Adipocyte (in vitro differentiated cells): ENCODE results near the gene MYO10.

Experiments
- DNase-seq: peaks from one replicate; pipeline ENCODE4 v3.0.0-alpha.2; 2015; ENCODE audit warnings: low read depth
- H3K27me3 ChIP-seq: replicated peaks from 2 replicates; pipeline ENCODE4 v1.7.0; 2013; ENCODE audit warnings: mild to moderate bottlenecking, low read length, moderate library complexity; ENCODE audit not compliant: control insufficient read depth, insufficient read depth
- H3K36me3 ChIP-seq: 2 replicates; pipeline ENCODE4 v1.7.0; 2013; ENCODE audit warnings: low read length, mild to moderate bottlenecking, moderate library complexity; ENCODE audit not compliant: control insufficient read depth, insufficient read depth, severe bottlenecking
- H3K4me1 ChIP-seq: 2 replicates; pipeline ENCODE4 v1.7.0; 2013; ENCODE audit warnings: mild to moderate bottlenecking, low read length, moderate library complexity; ENCODE audit not compliant: control insufficient read depth, insufficient read depth
- H3K4me3 ChIP-seq: 2 replicates; pipeline ENCODE4 v1.7.0; 2013; ENCODE audit warnings: mild to moderate bottlenecking, low read length, moderate library complexity
- H3K9ac ChIP-seq: 2 replicates; pipeline ENCODE4 v1.7.0; 2013; ENCODE audit warnings: mild to moderate bottlenecking, low read length, moderate library complexity
- H3K9me3 ChIP-seq: 2 replicates; pipeline ENCODE4 v1.7.0; 2013; ENCODE audit warnings: mild to moderate bottlenecking, low read length, moderate library complexity; ENCODE audit not compliant: control insufficient read depth

Gene MYO10

DNA sequence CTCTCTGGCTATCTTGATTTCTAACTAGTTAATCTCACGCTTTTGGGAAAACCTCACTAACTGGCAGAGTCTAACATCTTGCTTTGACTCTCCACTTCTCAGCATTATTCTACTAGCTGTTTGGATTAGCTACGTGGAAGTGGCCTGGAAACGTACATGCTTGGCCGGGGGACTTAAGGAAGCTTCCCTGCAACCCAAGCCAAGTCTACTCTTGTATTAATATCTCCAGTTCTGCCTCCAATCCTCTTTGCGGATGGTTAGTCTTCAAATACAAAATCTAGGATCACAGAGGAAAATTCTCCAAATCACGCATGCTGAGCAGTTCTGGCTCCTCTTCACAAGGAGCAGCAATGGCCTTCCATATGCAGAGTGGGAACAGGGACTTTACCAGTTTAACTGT lies 267.5 kb downstream of the MYO10 start:
- Histone ChIP-seq H3K9me3 (no peaks in the 10 kb centered on the region), H3K4me1 (peaks cover 8% of the 10 kb centered on the region), H3K36me3 (peaks cover 25% of the 10 kb centered on the region), H3K27me3 (no peaks in the 10 kb centered on the region), H3K4me3 (no peak overlapping the region), H3K9ac (no peak overlapping the region)
- no peak for DNase-seq

DNA sequence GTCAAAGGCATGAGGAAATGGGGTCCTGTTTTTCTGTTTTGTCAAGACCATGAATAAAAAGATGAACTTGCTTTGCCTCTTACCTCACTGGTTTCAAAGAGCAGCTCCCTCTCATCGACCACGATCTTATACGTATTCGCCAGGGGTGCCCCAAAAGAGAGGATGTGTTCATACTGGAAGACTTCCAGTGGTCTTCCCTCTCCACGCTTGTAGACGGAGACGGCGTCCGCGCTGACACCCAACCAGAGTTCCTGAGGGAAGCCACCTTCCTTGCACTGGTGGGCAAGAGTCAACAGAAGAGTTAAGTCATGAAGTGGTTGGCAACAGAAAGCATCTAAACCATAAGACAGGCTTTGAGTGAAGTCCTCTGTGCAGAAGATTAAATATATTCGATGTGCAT lies 267.9 kb downstream of the MYO10 start:
- peaks cover 20% of the 10 kb centered on the region for H3K36me3 ChIP-seq

DNA sequence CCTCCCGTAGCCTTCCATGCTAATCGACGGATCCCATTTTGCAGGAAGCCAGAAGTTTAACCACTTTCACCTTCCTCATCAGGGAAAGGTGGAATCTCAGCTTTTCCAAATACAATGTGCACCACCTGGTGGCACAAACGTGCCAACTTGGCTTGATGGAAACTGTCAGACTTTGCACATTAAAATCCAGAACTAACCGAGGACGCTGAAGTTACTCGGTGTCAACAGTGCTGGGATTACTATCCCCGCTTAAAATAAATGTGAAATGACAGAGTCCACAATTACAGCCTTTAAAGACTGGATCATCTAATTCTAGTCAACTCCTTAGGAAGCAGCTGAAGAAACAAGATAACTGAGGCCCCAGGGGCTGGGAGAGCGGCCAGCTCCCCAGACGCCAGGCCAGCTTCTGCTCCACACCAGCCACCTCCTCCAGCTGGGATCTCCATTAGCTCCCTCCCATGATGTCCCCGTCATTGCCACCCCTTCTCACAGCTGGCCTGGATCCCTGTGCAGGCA lies 269.1 kb downstream of the MYO10 start:
- DNase-seq: peak; percentile 15
- peaks cover 13% of the 10 kb centered on the region for H3K36me3 ChIP-seq
- no peak overlapping the region for H3K9ac ChIP-seq
- peaks cover 8% of the 10 kb centered on the region for H3K4me1 ChIP-seq
- no peak overlapping the region for H3K4me3 ChIP-seq
- H3K27me3 ChIP-seq: no peaks in the 10 kb centered on the region
- H3K9me3 ChIP-seq: no peaks in the 10 kb centered on the region

More for the DNA sequence above, 267.9 kb downstream of the MYO10 start:
- Histone ChIP-seq H3K4me3 (no peak overlapping the region), H3K9me3 (no peaks in the 10 kb centered on the region), H3K9ac (no peak overlapping the region), H3K4me1 (peaks cover 8% of the 10 kb centered on the region), H3K27me3 (no peaks in the 10 kb centered on the region)
- no peak for DNase-seq

DNA sequence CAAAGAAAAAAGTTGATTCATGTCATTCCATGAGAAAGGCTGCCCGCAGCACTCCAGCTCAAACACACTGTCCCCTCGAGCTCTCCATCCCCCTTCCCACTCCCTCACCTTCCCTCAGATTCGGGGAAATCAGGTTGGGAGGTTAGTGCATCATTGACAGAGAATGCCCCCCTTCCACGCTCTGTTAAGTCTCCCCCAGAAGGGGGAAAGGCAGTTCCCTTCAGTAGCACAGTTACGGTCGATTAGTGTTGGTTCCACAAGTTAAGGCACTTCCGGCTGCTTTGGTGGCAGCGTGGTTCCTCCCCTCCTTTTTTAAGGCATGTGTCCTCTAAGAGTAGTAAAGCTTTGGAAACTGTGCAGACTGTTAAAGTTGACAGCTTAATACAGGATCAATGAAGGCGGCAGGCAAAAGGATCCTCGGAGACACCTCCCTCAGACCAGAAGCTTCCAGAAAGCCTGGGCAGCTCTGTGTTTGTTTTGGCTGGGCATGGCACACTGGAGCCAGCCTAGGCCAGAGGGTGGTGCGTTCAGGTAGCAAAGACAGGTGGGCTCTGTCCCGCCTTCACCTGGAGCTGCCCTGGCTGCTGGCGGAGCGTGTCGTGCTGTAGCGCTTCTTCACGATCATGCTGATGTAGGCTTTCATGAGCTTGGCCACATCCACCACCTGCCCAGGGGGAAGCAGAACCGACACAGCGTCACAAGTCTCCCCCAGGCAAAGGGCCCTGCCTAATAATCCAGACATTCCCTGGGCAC lies 269.8 kb downstream of the MYO10 start:
- H3K36me3 ChIP-seq: peaks cover 9% of the 10 kb centered on the region
- no peak for DNase-seq
- no peak overlapping the region for H3K4me3 ChIP-seq
- H3K27me3 ChIP-seq: no peaks in the 10 kb centered on the region
- peaks cover 8% of the 10 kb centered on the region for H3K4me1 ChIP-seq
- H3K9me3 ChIP-seq: no peaks in the 10 kb centered on the region
- H3K9ac ChIP-seq: no peak overlapping the region

DNA sequence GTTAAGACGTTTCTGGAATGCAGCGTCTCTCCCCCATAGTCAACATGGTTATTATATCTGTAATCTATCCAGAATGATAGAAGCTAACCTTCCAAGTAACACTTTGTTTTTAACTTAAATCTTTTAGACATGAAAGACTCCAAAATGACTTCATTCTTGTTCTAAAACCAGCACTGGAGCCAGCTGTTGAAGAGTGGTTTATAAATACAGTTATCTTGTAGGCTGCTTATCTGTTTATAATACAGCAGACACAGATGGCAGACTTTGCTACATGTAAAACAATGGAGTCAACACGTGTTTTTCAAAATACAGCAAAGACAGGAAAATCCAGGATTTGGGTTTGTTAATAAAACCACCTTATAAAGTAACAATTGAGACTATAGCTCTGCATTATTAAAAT lies 270.5 kb downstream of the MYO10 start:
- no peak for DNase-seq
- H3K9ac ChIP-seq: no peak overlapping the region
- H3K9me3 ChIP-seq: no peaks in the 10 kb centered on the region
- peaks cover 8% of the 10 kb centered on the region for H3K4me1 ChIP-seq
- H3K27me3 ChIP-seq: no peaks in the 10 kb centered on the region
- H3K4me3 ChIP-seq: no peak overlapping the region
- peaks cover 6% of the 10 kb centered on the region for H3K36me3 ChIP-seq

DNA sequence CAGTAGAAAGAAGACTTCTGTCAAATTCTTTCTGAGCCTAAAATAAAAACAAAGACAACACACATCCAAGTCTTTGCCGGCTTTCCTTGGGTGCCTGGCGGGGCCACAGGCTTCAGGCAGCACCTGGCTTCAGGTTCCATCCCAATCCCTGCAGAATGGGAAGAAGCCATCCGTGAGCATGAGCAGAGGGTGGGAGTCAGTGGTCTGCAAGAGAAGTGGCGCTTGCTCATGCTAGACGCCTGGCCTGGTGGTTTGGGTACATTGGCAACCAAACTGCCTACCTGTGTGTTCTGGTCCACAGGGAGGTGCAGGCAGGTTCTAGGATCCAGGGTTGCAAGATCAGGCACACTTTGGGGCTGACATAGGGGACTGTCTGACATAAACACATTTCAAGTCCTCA lies 271.7 kb downstream of the MYO10 start:
- peaks cover 6% of the 10 kb centered on the region for H3K36me3 ChIP-seq

DNA sequence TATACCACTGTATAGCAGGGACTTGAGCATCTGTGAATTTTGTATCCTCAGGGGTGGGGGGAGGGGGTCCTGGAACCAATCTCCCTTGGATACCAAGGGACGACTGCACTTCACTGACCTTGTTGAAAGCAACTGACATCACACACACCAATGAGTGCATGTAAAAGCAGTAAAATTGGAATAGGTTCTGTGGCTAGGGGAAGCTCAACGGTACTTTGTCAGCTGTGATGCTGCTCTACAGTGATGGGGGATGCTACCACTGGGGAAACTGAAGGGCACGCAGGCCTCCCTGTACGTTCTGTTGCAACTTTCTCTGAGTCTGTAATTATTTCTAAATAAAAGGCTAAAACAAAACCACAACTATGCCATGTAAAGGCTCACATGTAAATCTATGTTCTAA lies 272.2 kb downstream of the MYO10 start:
- no peak overlapping the region for H3K9ac ChIP-seq
- no peaks in the 10 kb centered on the region for H3K4me1 ChIP-seq
- no peak overlapping the region for H3K4me3 ChIP-seq
- H3K9me3 ChIP-seq: peaks cover 4% of the 10 kb centered on the region
- DNase-seq: peak; percentile 7
- no peaks in the 10 kb centered on the region for H3K27me3 ChIP-seq
- H3K36me3 ChIP-seq: peaks cover 6% of the 10 kb centered on the region

More for the DNA sequence above, 271.7 kb downstream of the MYO10 start:
- Histone ChIP-seq H3K4me3 (no peak overlapping the region), H3K27me3 (no peaks in the 10 kb centered on the region), H3K9ac (no peak overlapping the region), H3K4me1 (no peaks in the 10 kb centered on the region), H3K9me3 (no peaks in the 10 kb centered on the region)
- no peak for DNase-seq

DNA sequence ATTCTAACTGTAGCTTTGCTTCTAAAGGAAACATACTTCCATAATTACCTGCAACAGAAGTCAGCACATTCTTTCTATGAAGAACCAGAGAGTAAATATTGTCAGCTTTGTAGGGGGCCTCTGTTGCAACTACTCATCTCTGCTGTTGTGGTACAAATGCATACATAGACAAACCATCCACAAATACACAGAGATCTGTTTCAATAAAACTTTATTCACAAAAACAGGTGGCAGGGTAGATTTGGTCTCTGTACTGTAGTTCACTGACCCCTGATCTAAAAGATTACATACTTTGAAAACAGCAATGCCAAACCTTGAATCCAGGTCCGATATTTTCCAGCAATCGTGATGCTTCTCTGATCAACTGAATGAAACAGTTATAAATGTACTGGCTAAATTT lies 274.4 kb downstream of the MYO10 start:
- H3K27me3 ChIP-seq: no peaks in the 10 kb centered on the region
- no peaks in the 10 kb centered on the region for H3K36me3 ChIP-seq
- no peak overlapping the region for H3K4me3 ChIP-seq
- H3K4me1 ChIP-seq: peaks cover 17% of the 10 kb centered on the region
- peaks cover 6% of the 10 kb centered on the region for H3K9me3 ChIP-seq
- H3K9ac ChIP-seq: no peak overlapping the region
- DNase-seq: no peak

DNA sequence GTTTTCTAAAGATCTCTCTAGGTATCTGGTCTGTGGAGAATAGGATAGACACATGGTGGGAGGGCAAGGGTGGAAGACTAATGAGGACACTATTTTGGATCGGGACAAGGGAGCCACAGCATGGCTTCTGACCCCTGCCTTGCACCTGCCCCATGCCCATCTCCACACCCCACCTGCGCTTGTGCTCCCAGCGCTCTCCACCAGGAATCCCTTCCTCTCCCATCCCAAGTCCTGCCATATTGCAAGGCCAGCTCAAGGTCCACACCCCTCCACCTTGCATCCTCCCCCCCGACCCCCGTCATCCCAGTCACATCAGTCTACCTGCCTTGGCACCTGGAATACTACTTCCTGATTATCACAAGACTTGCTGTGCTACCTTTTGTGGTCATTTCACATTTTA lies 275.1 kb downstream of the MYO10 start:
- no peak for DNase-seq
- Histone ChIP-seq H3K4me3 (no peak overlapping the region), H3K27me3 (no peaks in the 10 kb centered on the region), H3K4me1 (peaks cover 23% of the 10 kb centered on the region), H3K36me3 (no peaks in the 10 kb centered on the region), H3K9ac (no peak overlapping the region), H3K9me3 (peaks cover 6% of the 10 kb centered on the region)

DNA sequence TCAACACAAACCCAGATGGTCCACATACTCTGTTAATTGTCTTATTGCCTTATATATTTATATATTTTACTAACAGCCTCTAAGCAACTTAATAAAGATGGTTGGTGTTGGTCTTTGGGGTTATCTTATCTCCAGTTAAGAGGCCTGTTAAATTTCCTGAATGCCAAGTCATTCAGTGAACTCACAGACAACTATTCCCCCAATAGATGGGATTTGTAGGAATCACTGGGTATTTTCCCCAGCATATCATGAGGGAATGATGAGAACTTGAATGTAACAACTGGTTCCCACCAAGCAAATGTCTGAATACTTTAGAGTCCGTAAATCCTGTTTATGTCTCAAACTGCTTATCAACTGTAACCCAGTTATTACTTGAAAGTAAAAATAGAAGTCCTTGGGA lies 276.6 kb downstream of the MYO10 start:
- H3K4me1 ChIP-seq: peaks cover 23% of the 10 kb centered on the region
- no peaks in the 10 kb centered on the region for H3K36me3 ChIP-seq
- no peak overlapping the region for H3K9ac ChIP-seq
- H3K9me3 ChIP-seq: peaks cover 9% of the 10 kb centered on the region
- no peak for DNase-seq
- no peaks in the 10 kb centered on the region for H3K27me3 ChIP-seq
- H3K4me3 ChIP-seq: no peak overlapping the region

DNA sequence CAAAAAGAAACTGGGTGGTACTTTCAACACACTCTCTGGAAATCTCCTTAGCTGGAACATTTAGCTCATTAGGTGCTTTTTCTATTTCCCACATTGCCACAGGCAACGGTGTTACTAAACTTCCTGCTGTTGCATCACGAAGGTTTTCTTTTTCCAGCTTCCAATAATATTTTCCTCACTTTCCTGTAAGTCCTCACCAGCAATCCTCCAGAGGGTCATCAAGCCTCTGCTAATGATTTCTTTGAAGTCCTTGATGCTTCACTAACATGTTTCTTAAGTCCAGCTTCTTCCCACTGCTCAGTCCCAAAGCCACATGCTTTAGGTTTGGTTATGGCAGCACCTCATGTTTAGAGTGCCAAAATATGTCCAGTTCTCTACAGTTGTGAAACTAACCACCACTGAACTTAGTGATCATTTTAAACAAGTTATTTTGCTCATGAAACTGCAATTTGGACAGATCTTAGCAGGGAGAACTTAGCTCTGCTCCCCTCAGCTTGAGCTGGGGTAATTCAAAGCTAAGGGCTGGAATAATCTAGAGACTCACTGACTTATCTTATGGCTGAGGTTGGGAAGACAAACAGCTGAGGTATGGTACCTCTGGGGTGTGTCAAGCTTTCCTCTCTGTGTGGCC lies 279.4 kb downstream of the MYO10 start:
- DNase-seq: peak; percentile 32
- Histone ChIP-seq H3K9me3 (peaks cover 9% of the 10 kb centered on the region), H3K27me3 (no peaks in the 10 kb centered on the region), H3K36me3 (no peaks in the 10 kb centered on the region), H3K4me1 (peaks cover 23% of the 10 kb centered on the region), H3K4me3 (peak overlapping the region; percentile 37), H3K9ac (peak overlapping the region; percentile 78)
